Measurements from ENCODE around the gene ZSCAN20. TPM values are rescaled to one million over a fixed set of nuclear protein-coding genes. Genes with fewer than 3 reads are reported as not detected.

Gene ZSCAN20
- total and polyA plus RNA-seq, 2 of the 4 experiments (the other 2 are of a cell fraction), result 2.1 to 11.1 TPM

DNA sequence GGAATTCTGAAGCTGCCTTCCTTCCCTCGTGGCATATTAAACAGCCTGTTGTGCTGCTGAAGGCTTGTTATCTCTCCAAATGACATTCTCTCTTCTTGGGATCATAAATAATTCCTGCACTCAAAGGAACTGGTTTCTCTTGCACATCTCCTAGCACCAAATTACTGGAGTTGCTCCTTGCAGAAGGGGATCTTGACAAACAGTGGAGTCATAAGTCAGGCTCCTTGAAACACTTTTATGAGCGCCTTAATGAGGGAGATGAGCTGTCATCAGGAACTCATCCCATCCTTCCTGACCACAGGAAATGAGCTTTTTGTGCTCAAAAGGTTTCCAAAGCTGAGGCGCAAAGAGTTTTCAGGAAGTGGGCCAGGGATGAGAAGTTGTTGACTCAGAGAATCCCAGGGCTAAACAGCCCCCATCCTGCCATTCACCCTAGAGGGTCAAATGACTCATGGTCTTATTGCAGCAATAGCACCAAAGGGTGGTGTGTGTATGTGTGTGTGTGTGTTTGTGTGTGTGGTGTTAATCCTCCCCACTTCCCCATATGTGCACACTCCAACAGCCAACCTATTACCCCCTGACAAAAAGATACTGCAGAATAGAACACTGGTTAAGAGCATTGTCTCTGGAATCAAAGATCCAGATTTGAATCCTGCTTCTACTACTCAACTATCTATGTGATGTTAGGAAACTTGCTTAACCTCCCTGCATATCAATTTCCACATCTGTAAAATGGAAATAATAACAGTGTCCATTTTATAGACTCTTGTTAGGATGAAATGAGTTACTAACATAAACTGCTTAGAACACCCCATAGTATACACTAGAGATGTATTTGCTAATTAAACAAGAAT, 38.7 kb upstream of the ZSCAN20 start:
- in situ Hi-C loops (cut with MboI; ENCODE audit: low sequenced_read_pairs), result loop anchor here (5.0 kb wide), 1 partner anchor 41 kb away; no protein-coding TSS in a partner anchor
- Histone ChIP-seq H2AK9ac (replicated peaks; ENCODE audit: low read depth, low read length, poor library complexity) (no peak overlapping the region), H3K4me1 (ENCODE audit: control insufficient read depth, insufficient read depth, low read length) (peaks cover 13% of the 10 kb centered on the region)

More for the DNA sequence above, 38.7 kb upstream of the ZSCAN20 start:
- no peak overlapping the region for H4K5ac ChIP-seq (ENCODE audit: low read depth, low read length)
- H3K4ac ChIP-seq (ENCODE audit: low read depth, low read length), result peak overlapping the region; percentile 36
- peak; percentile 99 for DNase-seq
- H3K4me2 ChIP-seq (ENCODE audit: low read depth, low read length), result peak overlapping the region; percentile 23
- H2BK5ac ChIP-seq (ENCODE audit: low read depth, low read length, poor library complexity, severe bottlenecking), result peak overlapping the region; percentile 70
- no peak overlapping the region for H2AFZ ChIP-seq (replicated peaks; ENCODE audit: low read length, poor library complexity)
- no peaks in the 10 kb centered on the region; the same call in 1 of the 2 replicates for H4K20me1 ChIP-seq (ENCODE audit: insufficient read depth, low read length)
- peak overlapping the region; percentile 20 for H3K27ac ChIP-seq (ENCODE audit: insufficient read depth, low read length)
- POLR2A ChIA-PET (ENCODE audit: unreplicated experiment), result no interaction called here
- H3K4me3 ChIP-seq (ENCODE audit: insufficient read depth, low read depth, low read length), result no peak overlapping the region
- H3K14ac ChIP-seq (replicated peaks; ENCODE audit: low read depth, low read length), result no peak overlapping the region; the same call in none of the 2 replicates
- no peaks in the 10 kb centered on the region for H3K9me3 ChIP-seq (ENCODE audit: control insufficient read depth, insufficient read depth, low read length)
- H3K79me1 ChIP-seq (ENCODE audit: low read depth in 1 of 2, low read length in 2 of 2), result peaks cover 6 to 8% of the 10 kb centered on the region in 2 experiments; a peak in 3 of 4 replicates
- peak overlapping the region; percentile 47; the same call in 1 of the 2 replicates for H2BK20ac ChIP-seq (ENCODE audit: low read depth, low read length)
- no peak overlapping the region for H4K91ac ChIP-seq (ENCODE audit: insufficient read depth, low read depth, low read length)
- TF ChIP-seq POLR2A (IDR thresholded peaks at IDR 0.05; ENCODE audit: low read depth, low read length), result no peak
- TF ChIP-seq FOS (IDR thresholded peaks at IDR 0.05; ENCODE audit: low read depth, low read length), result peak; percentile 99
- peak; percentile 16; the same call in 1 of the 2 replicates for TF ChIP-seq RAD21 (IDR thresholded peaks at IDR 0.05; ENCODE audit: low read length)
- TF ChIP-seq CEBPB (IDR thresholded peaks at IDR 0.05; ENCODE audit: low read depth, low read length), result peak; percentile 99
- TF ChIP-seq, protein P1, sequence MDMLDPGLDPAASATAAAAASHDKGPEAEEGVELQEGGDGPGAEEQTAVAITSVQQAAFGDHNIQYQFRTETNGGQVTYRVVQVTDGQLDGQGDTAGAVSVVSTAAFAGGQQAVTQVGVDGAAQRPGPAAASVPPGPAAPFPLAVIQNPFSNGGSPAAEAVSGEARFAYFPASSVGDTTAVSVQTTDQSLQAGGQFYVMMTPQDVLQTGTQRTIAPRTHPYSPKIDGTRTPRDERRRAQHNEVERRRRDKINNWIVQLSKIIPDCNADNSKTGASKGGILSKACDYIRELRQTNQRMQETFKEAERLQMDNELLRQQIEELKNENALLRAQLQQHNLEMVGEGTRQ (IDR thresholded peaks at IDR 0.05; ENCODE audit: low read depth, low read length), result no peak
- peak; percentile 97 for TF ChIP-seq MAZ (IDR thresholded peaks at IDR 0.05; ENCODE audit: borderline replicate concordance, low read depth, low read length)
- TF ChIP-seq, protein P2, sequence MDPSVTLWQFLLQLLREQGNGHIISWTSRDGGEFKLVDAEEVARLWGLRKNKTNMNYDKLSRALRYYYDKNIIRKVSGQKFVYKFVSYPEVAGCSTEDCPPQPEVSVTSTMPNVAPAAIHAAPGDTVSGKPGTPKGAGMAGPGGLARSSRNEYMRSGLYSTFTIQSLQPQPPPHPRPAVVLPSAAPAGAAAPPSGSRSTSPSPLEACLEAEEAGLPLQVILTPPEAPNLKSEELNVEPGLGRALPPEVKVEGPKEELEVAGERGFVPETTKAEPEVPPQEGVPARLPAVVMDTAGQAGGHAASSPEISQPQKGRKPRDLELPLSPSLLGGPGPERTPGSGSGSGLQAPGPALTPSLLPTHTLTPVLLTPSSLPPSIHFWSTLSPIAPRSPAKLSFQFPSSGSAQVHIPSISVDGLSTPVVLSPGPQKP (IDR thresholded peaks at IDR 0.05; ENCODE audit: borderline replicate concordance, low read depth, low read length), result no peak
- TF ChIP-seq CHD1 (IDR thresholded peaks at IDR 0.05; ENCODE audit: low read depth, low read length), result no peak
- TF ChIP-seq MXI1 (IDR thresholded peaks at IDR 0.05; ENCODE audit: borderline replicate concordance, low read depth, low read length), result no peak
- peak; percentile 67 for TF ChIP-seq MAFK (IDR thresholded peaks at IDR 0.05; ENCODE audit: low read depth, low read length)
- peak; percentile 76 for TF ChIP-seq BHLHE40 (IDR thresholded peaks at IDR 0.05; ENCODE audit: low read depth, low read length)
- TF ChIP-seq RCOR1 (IDR thresholded peaks at IDR 0.05; ENCODE audit: insufficient replicate concordance, low read length), result peak; percentile 52
- H3K56ac ChIP-seq (ENCODE audit: extremely low read depth, insufficient read depth, low read length), result no peak overlapping the region
- BruUV-seq (replicated peaks), result no TSS peak
- H3K18ac ChIP-seq (ENCODE audit: low read depth, low read length), result peak overlapping the region; percentile 13; the same call in 1 of the 2 replicates
- peak overlapping the region in 1 of 2 experiments; percentile 4; a peak in 2 of 4 replicates for H4K8ac ChIP-seq (ENCODE audit: low read depth in 2 of 2, low read length in 2 of 2)
- H2AK5ac ChIP-seq (ENCODE audit: low read depth, low read length), result 0 out of 2 replicates have a peak overlapping the region, but pooled peaks have one; percentile 20
- peak overlapping the region; percentile 62 for H2BK120ac ChIP-seq (ENCODE audit: low read depth, low read length)
- peak overlapping the region; percentile 31; the same call in 1 of the 2 replicates for H3K23ac ChIP-seq (ENCODE audit: low read depth, low read length)
- CTCF ChIA-PET, result interaction anchor here (1.4 kb wide), 1 partner anchor 22 kb away, joined by 6 read pairs; no protein-coding TSS in a partner anchor
- H2BK15ac ChIP-seq (ENCODE audit: low read depth, low read length), result no peak overlapping the region; the same call in 2 of the 3 replicates
- H3K9ac ChIP-seq (ENCODE audit: low read depth, low read length), result no peak overlapping the region
- peaks cover 9% of the 10 kb centered on the region for H3K9me1 ChIP-seq (ENCODE audit: insufficient read depth, low read length)
- H3K36me3 ChIP-seq (ENCODE audit: control insufficient read depth, insufficient read depth, low read length), result no peaks in the 10 kb centered on the region
- ATAC-seq (ENCODE audit: low read depth), result peak; percentile 43
- intact Hi-C loops (cut with micrococcal nuclease), result no loop called here
- H3K27me3 ChIP-seq (ENCODE audit: control insufficient read depth, insufficient read depth, low read length), result no peaks in the 10 kb centered on the region
- WGBS, 2 experiments (ENCODE audit: extremely low coverage in 2 of 2, insufficient read length in 1 of 2), result 0% methylated on average over 1 of the region's 3 CpGs; no CpG with 5 or more reads in 1 of the 2 experiments
- dilution Hi-C loops (cut with HindIII; ENCODE audit: low sequenced_read_pairs, unreplicated experiment), result no loop called here

All from IMR-90 (cell line).